HG03565 (cell line): Measurements from ENCODE around the gene PLA2R1.
A peak's percentile ranks its signal among the peaks of the same experiment; 100 is the strongest.

Experiments used
- ATAC-seq: cut with Tn5 transposase; IDR thresholded peaks from one replicate; pipeline ENCODE4 v1.9.1; 2021; ENCODE audit warnings: mild to moderate bottlenecking, moderate library complexity; ENCODE audit not compliant: unreplicated experiment

The PLA2R1 gene

DNA sequence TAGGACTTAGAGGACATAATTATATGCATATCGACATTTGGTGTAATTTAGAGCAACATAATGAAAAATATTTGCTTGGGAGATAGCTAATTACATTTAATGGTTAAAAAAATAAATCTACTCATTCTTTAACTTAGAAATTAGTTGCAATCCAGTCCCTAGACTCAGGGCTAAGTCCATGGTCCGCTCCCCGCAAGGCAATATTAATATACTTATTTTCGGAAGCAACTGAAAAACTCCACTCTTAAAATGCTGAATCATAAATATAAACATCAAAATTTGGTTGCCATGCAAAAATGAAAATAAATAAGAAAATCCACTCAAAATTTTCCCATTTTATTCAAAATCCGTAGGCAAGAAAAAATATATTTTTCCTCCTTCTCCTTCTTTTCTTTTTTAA is 164.7 kb downstream of the PLA2R1 start:
- no peak for ATAC-seq

DNA sequence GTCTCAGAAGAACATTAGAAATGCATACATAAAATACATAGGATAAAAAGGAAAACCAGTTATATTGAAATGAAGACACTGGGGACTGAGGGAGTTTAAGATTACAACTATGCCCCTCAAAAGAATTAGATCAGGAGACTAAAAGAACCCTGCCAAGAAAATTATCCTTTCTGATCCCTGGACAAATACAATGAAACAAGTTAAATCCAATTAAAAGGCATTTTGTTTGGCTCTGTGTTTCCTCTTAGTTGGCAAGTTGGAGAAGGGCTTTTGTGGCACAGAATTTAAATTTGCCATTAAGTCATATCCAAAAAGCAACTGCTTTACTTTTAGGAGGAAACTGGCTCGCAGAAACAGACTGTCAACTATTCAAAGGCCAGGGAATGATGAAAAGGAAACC is 165.3 kb downstream of the PLA2R1 start:
- no peak for ATAC-seq

DNA sequence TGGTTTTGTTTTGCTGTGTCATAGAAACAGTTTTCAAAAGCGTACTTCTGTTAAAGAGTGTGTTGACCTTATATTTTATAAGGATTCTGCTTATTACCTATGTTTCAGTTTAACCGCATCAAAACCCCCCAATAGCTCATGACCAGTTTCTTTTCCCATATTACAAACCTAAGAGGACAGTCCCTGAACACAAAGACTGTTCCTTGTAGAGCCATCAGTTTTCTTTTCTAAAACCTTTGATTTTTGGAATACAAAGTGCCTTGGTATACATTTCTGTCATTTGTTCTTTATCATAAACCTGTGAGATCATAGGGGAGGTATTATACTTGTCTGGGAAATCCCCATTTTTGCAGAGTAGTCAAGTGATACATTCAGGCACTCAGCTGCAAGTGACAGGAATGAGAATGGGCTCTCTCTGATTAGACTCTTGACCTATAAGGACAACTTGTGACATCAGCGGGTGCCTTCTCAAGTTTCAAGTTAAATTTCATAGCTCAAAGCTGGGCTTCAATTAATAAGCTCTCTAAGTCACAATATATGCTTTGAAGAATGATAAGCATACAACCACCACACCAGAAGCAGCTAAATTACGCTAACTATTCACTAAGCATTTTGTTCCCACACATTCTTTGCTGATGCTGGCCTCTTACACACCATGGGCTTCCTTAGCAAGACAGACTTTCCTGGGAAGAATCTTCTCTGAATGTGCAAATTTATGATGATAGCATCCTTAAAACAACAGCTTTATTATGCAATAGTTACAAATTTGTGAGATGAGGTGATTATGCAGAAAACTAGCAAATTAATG is 167.0 kb downstream of the PLA2R1 start:
- ATAC-seq = peak; percentile 53

DNA sequence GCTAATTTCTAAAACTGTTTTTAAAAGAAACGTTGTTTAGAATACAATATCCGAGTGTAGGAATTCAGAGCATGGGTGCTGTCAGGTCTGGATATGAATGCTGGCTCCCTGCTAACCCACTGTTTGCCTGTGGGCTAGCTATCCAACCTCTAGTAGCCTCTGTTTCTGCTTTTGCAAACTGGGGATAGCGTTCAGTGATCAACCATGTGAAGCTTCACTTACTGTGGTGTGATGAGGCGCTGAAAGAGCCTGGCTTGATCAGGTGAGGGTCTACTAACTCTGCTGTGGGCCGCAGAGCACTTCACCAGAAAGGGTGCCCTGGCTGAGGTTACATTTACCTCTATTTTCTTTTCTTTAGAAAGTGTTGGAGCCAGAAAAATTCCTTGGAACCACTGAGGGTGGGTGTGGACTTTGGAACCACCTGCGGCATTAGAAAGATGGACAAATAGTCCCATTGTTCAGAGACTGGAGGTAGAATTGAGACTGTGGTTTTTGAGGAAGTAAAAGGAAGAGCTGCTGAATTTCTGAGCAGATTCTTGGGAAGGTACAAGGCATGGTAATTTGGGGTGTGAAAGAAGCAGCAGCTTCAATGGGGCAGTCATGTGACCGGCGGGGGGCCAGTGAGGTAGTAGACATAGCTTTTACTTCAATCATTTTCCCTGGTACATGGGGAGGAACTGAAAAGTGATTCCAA is 168.1 kb downstream of the PLA2R1 start:
- no peak for ATAC-seq

DNA sequence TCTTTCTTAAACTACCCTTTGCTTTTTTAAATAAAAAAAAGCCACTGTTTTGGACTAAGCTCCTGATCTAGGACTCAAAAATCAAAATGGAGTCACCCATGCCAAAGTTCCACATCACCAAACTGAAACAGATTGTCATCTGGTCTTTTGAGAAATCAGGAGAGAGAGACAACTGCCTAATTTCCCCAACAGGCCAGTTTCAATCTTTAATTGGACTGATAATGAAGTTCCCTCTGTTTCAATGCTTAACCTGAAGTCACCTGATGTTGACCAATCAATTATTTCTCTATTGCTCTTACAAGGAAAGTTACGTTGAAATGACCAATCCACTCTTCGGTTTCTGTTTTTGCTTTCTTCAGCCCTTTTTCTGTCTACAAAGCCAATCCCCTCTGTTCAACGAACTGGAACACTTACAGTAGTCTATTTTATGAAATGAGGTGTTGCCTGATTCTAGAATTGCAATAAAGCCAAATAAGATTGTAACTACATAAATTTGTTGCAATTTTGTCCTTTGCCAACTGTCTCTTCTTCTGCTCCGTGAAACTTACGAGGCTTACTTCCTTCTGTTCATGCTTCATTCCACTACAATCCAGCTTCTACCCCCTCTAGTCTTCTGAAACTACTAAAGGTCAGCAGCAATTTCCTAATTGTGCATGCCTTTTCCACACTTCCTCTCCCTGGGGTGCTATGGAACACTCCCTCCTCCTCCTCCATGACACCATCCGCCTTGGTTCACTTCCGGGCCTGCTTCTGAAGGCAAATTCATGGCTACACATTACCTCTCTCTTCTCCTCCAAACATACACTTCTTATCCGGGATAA is 169.2 kb downstream of the PLA2R1 start:
- no peak for ATAC-seq

DNA sequence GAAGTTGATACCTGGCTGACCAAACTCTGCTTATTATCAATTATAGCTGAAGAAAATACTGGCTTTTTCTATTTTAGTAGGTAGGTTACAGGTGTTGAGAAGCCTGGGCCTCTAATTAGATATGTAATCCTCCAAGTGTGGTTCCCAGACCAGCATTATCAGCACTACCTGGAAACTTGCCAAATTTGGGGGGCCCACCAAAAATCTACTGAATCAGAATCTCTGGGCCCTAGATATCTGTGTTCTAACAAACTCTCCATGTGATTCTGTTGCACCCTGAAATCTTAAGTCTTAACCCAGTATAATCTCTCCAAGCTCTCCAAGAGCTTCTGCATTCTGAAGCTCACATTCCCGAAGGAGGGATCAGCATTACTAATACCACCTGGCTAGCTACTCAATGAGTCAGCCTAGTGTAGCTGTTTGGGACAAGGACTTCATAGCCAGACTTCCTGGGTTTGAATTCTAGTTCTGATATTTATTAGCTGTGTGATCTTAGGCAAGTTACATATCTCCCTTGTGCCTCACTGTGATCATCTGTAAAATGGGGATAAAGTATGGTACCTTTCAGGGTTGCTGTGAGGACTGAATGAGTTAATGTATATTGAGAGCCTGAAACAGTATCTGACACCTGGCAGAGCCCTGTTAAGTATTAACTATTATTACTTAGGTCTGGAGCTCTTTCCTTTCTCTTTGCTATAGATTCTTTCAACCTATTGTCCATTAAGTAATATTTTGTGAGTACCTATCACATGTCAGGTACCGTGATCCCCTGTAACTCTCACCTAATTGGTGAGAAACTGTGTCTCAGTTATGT is 170.3 kb downstream of the PLA2R1 start:
- no peak for ATAC-seq

DNA sequence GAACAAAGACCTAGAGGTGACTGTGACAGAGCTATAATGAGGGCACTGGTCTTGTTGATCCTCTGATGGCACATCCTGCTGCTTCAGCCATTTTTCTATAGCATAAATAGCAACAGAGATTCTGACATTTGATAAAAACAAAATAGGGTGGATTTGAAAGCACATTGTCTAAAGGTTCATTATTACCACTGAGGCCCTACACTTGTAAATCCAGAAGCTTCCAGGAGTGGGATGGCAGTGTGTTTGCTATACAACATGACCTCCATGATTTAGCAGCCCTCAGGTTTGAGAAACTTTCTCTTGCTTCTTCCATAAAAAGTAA is 171.2 kb downstream of the PLA2R1 start:
- no peak for ATAC-seq

DNA sequence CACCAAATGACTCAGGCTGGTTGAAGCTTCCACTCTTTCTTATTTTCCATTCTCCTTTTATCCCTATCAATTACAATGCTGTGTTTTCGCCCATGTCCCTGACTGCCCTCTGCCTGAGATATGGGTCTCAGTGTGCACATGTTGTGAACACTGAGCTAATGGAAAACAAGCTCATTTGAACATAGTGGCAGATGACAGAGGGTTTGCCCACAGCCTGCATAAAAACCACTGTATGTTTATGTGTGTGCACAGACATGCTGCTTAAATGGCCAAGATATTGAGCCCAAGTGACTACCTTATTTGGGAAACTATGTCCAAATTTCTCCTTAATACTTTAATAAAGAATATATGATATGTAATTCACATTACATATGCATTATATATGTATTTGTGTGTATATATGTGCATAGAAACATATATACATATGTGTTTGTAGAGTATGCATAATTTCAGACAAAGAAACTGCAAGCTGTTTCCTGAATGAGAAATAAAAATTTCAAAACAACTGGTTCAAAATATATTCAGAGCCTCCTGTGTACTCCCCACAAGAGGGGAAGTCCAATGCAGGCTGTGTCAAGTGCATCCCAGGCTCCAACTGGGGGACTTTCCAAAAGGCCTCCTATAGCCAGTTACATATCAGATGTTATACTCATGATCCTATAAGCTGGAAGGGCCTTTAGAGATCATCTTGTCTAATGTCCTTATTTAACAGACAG is 171.7 kb downstream of the PLA2R1 start:
- peak; percentile 30 for ATAC-seq

DNA sequence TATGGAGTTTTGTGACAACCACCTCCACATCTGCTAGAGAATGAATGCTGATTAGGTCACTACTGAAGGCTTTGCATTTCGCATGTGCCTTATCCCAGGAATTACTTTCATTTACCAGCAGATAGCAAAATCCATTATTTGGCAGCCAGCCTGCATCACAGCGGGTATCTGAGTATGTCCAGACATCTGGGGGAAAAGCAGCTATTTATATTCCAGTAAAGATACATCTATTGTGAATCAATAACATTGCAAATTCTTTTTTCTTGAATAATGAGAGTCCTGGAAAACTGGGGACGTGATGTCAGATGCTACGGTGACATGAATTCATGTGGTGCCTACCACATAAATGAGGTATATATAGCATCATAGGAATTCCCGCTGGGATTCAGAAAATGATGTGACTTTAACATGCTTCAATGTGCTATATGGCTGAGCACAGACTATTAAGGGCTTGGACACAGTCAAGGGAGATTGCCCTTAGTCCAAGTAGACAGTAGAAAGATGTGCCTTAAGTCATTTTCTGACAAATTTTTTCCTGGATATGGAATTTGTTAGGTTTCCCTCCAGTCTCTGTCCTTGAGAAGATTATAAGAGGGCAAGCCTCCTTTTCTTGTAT is 180.2 kb downstream of the PLA2R1 start:
- no peak for ATAC-seq
